Endothelial cell of umbilical vein (primary cell): Measurements from ENCODE around the gene PRAC2. TPM values are rescaled to one million over a fixed set of nuclear protein-coding genes. Genes with fewer than 3 reads are reported as not detected.

Source experiments
- BruUV-seq: library from RNA; stranded (reverse); fragments of 400-500 nt; replicated peaks from 2 replicates; lab custom pipeline; 2021; lab: Mats Ljungman, UMichigan
- CTCF ChIA-PET: fragments of 300-600, 350-600 bp; sonication (Branson Sonifier 250); formaldehyde crosslinking; loops from one replicate; lab custom pipeline; 2021; ENCODE audit warnings: antibody characterized with exemption, inconsistent platforms; lab: Charles Lee
- POLR2A ChIA-PET: fragments of 300-600, 350-600 bp; sonication (Branson Sonifier 250); formaldehyde crosslinking; loops from one replicate; lab custom pipeline; 2021; ENCODE audit warnings: antibody characterized with exemption, inconsistent platforms; lab: Charles Lee
- DNase-seq: peaks from one replicate; pipeline ENCODE4 v3.0.0-alpha.2; 2011; ENCODE audit warnings: low read depth, low spot score
- FAIRE-seq: peaks from 2 replicates; lab custom pipeline; 2011; peaks lifted over from hg19 to GRCh38; lab: Jason Lieb, UNC
- H2AFZ ChIP-seq: 2 replicates; pipeline ENCODE4 v1.6.0; 2012; ENCODE audit warnings: low read depth, low read length, control low read depth, inconsistent platforms
- H3K27ac ChIP-seq: 2 replicates; pipeline ENCODE4 v1.5.1; 2011; ENCODE audit warnings: low read depth, mild to moderate bottlenecking, control low read depth, low read length, moderate library complexity; ENCODE audit not compliant: insufficient read depth
- H3K27me3 ChIP-seq, 2 experiments: 2 replicates each; pipeline versions ENCODE4 v1.6.0 to v1.6.1; 2011; ENCODE audit warnings: low read length in 2 of 2, mixed read lengths in 1 of 2; ENCODE audit not compliant: control insufficient read depth in 2 of 2, insufficient read depth in 2 of 2
- H3K36me3 ChIP-seq, 2 experiments: 2 replicates in 1 of 2; 3 replicates in 1 of 2; pipeline ENCODE4 v1.5.1; 2011; ENCODE audit warnings: low read length in 2 of 2, mild to moderate bottlenecking in 1 of 2, moderate library complexity in 1 of 2; ENCODE audit not compliant: control insufficient read depth in 2 of 2, insufficient read depth in 2 of 2; ENCODE audit errors: extremely low read depth in 1 of 2
- H3K4me1 ChIP-seq: 3 replicates; pipeline ENCODE4 v1.5.1; 2011; ENCODE audit warnings: mild to moderate bottlenecking, low read length; ENCODE audit not compliant: control insufficient read depth, insufficient read depth; ENCODE audit errors: extremely low read depth
- H3K4me2 ChIP-seq: 2 replicates; pipeline ENCODE4 v1.6.1; 2011; ENCODE audit warnings: low read length, control low read depth, mixed read lengths; ENCODE audit not compliant: insufficient read depth
- H3K4me3 ChIP-seq, 3 experiments: fragments of 200-600 bp in 1 of 3; sonication (generic), shearing (Covaris generic) in 1 of 3; replicated peaks in 1 of 3; 2 replicates each; pipeline ENCODE4 v1.5.1; 2011 to 2016; ENCODE audit warnings: control low read depth in 3 of 3, low read length in 3 of 3, mild to moderate bottlenecking in 2 of 3, inconsistent platforms in 1 of 3, low read depth in 1 of 3, moderate library complexity in 1 of 3; ENCODE audit not compliant: insufficient read depth in 1 of 3
- H3K79me2 ChIP-seq: 2 replicates; pipeline ENCODE4 v1.6.0; 2012; ENCODE audit warnings: low read length, inconsistent platforms; ENCODE audit not compliant: control insufficient read depth, insufficient read depth
- H3K9ac ChIP-seq: replicated peaks from 2 replicates; pipeline ENCODE3; 2011; ENCODE audit warnings: low read length, control low read depth; ENCODE audit not compliant: insufficient read depth; ENCODE audit errors: extremely low read depth
- H3K9me1 ChIP-seq: replicated peaks from 3 replicates; pipeline ENCODE4 v1.6.0; 2011; ENCODE audit warnings: mild to moderate bottlenecking, low read length; ENCODE audit not compliant: control insufficient read depth, insufficient read depth; ENCODE audit errors: extremely low read depth
- H3K9me3 ChIP-seq: replicated peaks from 2 replicates; pipeline ENCODE4 v1.5.1; 2012; ENCODE audit warnings: low read length, inconsistent platforms; ENCODE audit not compliant: control insufficient read depth, insufficient read depth
- H4K20me1 ChIP-seq: replicated peaks from 2 replicates; pipeline ENCODE3; 2011; ENCODE audit warnings: mild to moderate bottlenecking, low read length; ENCODE audit not compliant: control insufficient read depth, insufficient read depth; ENCODE audit errors: extremely low read depth
- CTCF ChIP-seq, 2 donors: IDR thresholded peaks; 1 replicate in 1 of 2; 2 replicates in 1 of 2; pipeline ENCODE4 v1.5.1; 2011; ENCODE audit warnings: low read length in 2 of 2, mild to moderate bottlenecking in 2 of 2, moderate library complexity in 2 of 2, control low read depth in 1 of 2, inconsistent platforms in 1 of 2, low read depth in 1 of 2; ENCODE audit not compliant: insufficient read depth in 1 of 2; ENCODE audit errors: extremely low read depth in 1 of 2
- EZH2 ChIP-seq: IDR thresholded peaks from 2 replicates; pipeline ENCODE4 v1.6.1; 2012; ENCODE audit warnings: borderline replicate concordance, low read depth, mild to moderate bottlenecking, moderate library complexity, low read length, inconsistent platforms; ENCODE audit not compliant: severe bottlenecking
- FOS ChIP-seq: IDR thresholded peaks from 2 replicates; pipeline ENCODE4 v1.6.1; 2011; ENCODE audit warnings: mild to moderate bottlenecking, low read length, moderate library complexity, borderline replicate concordance; ENCODE audit not compliant: insufficient read depth
- GATA2 ChIP-seq: IDR thresholded peaks from 2 replicates; pipeline ENCODE4 v1.7.0; 2011; ENCODE audit warnings: low read depth, mild to moderate bottlenecking, moderate library complexity, mixed read lengths, low read length; ENCODE audit not compliant: insufficient read length, insufficient read depth
- JUN ChIP-seq: IDR thresholded peaks from 2 replicates; pipeline ENCODE4 v1.6.1; 2011; ENCODE audit warnings: borderline replicate concordance, low read depth; ENCODE audit not compliant: insufficient read length, insufficient read depth
- MAX ChIP-seq: IDR thresholded peaks from 2 replicates; pipeline ENCODE4 v1.6.1; 2011; ENCODE audit not compliant: insufficient read depth, insufficient read length
- MYC ChIP-seq: IDR thresholded peaks from one replicate; pipeline ENCODE4 v1.6.1; 2011; ENCODE audit warnings: mild to moderate bottlenecking, low read depth, low read length
- POLR2A ChIP-seq: IDR thresholded peaks from 2 replicates; pipeline ENCODE4 v1.6.1; 2012; ENCODE audit warnings: low read depth, mild to moderate bottlenecking, control low read depth, low read length
- POLR2AphosphoS5 ChIP-seq: IDR thresholded peaks from 2 replicates; pipeline ENCODE4 v1.6.1; 2012; ENCODE audit warnings: low read depth, mild to moderate bottlenecking, control low read depth, low read length, moderate library complexity; ENCODE audit not compliant: insufficient read depth
- dilution Hi-C: fragments of 300-500 bp; cut with MboI; formaldehyde crosslinking; loops from one replicate; pipeline ENCODE4 v1.15.0; 2019; ENCODE audit warnings: low sequenced_read_pairs; ENCODE audit not compliant: extremely low pct_ligation_motif_present
- intact Hi-C: fragments of 100-400 bp; cut with micrococcal nuclease; formaldehyde crosslinking; loops from one replicate; pipeline ENCODE4 v1.10.0; 2022
- polyA plus RNA-seq, 4 experiments: library from polyadenylated mRNA; depleted of rRNA in 3 of 4; stranded (reverse) in 3 of 4; unstranded in 1 of 4; fragments of >200 nt; gene quantifications; 2 replicates each; pipeline versions ENCODE4 v1.2.1 to v1.2.3, GENCODE V29; 2011 to 2012; ENCODE audit warnings: missing spikeins in 1 of 4
- total RNA-seq: library from RNA; stranded (reverse); gene quantifications from 2 replicates; pipeline ENCODE4 v1.2.3, GENCODE V29; 2021

Gene PRAC2
- total and polyA plus RNA-seq, 2 donors (not counting 3 experiments of a cell fraction or from before 2014, with no cell fraction given), result not detected

DNA sequence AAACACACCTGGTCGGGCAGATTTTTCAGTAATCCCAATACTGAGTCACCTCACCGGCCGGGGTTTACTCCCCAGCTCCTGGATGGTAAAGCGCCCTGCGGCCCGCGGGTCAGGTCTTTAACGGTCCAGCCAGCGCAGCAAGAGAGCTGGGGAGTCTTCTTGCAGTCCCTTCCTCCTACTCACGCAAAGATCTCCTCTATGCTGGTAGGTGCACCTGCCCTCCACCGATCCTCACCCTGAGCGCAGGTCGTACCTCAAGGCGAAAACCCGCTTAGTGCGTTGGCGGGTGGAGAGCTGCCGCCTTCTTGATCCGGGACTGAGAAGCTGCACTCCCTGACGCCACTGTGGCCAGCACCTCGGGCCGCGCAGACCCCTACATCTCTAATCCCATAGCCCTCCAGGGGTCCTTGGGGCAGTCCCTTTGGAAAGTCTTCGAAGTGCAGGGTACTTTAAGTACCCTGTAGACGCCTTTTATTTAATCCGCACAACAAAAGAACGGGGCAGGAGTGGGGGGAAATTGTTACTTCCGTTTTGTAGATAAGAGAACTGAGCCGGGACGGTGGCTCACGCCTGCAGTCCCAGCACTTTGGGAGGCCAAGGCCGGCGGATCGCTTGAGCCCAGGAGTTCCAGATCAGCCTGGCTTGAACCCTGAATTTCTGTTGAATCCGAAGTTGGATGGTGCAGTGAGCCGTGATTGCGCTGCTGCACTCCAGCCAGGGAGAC is 16.0 kb downstream of the PRAC2 start:
- H3K4me3 ChIP-seq, result no peak overlapping the region
- no peak overlapping the region for H3K9ac ChIP-seq
- ChIA-PET CTCF (interaction anchor here (1.0 to 5.4 kb wide), 3 partner anchors 9 to 14 kb away, joined by 3 to 35 read pairs (median 3); no protein-coding TSS in a partner anchor), POLR2A (no interaction called here)
- TF ChIP-seq EZH2 (peak; percentile 86), JUN (no peak)
- no peaks in the 10 kb centered on the region for H3K4me1 ChIP-seq
- DNase-seq (no peak), FAIRE-seq (no peak)
- dilution Hi-C loops, result no loop called here
- no peaks in the 10 kb centered on the region for H3K9me1 ChIP-seq
- no peaks in the 10 kb centered on the region for H3K36me3 ChIP-seq
- no peak overlapping the region for H3K4me2 ChIP-seq
- no peaks in the 10 kb centered on the region for H3K9me3 ChIP-seq
- no TSS peak for BruUV-seq
- H3K27ac ChIP-seq, result no peak overlapping the region
- no peaks in the 10 kb centered on the region for H3K79me2 ChIP-seq
- no peak overlapping the region for H2AFZ ChIP-seq
- H4K20me1 ChIP-seq, result no peaks in the 10 kb centered on the region
- intact Hi-C loops, result no loop called here
- H3K27me3 ChIP-seq, result peaks cover 82 to 96% of the 10 kb centered on the region in 2 experiments

GRCh38 chr17:48740537-48740936 is 17.6 kb downstream of the PRAC2 start:
- no peak for TF ChIP-seq CTCF (IDR thresholded peaks at IDR 0.05; ENCODE audit: extremely low read depth in 1 of 2, insufficient read depth in 1 of 2, low read depth in 1 of 2, low read length in 2 of 2)
- no peak for TF ChIP-seq MAX
- no peak for TF ChIP-seq POLR2A
- no peak for TF ChIP-seq GATA2
- no peak for TF ChIP-seq MYC
- no peak for TF ChIP-seq FOS
- no peak for TF ChIP-seq EZH2
- no peak for TF ChIP-seq JUN
- TF ChIP-seq POLR2AphosphoS5, result no peak
- no peak overlapping the region for H3K9ac ChIP-seq
- ChIA-PET CTCF (interaction anchor here (5.4 kb wide), 1 partner anchor 15 kb away, joined by 35 read pairs; no protein-coding TSS in a partner anchor), POLR2A (no interaction called here)
- H3K4me3 ChIP-seq, result no peak overlapping the region
- no peak overlapping the region for H3K27ac ChIP-seq
- H3K27me3 ChIP-seq, result peaks cover 79 to 95% of the 10 kb centered on the region in 2 experiments
- no peaks in the 10 kb centered on the region for H3K36me3 ChIP-seq
- intact Hi-C loops (no loop called here), dilution Hi-C loops (no loop called here)
- BruUV-seq, result no TSS peak
- H3K9me3 ChIP-seq, result no peaks in the 10 kb centered on the region
- H3K9me1 ChIP-seq, result no peaks in the 10 kb centered on the region
- no peak for DNase-seq
- H3K4me1 ChIP-seq, result no peaks in the 10 kb centered on the region
- no peaks in the 10 kb centered on the region for H3K79me2 ChIP-seq
- H3K4me2 ChIP-seq, result no peak overlapping the region
- no peak overlapping the region for H2AFZ ChIP-seq
- H4K20me1 ChIP-seq, result no peaks in the 10 kb centered on the region
- no peak for FAIRE-seq
